CMK (cell line): ENCODE measurements around the gene XKRX.

Experiments
- DNase-seq: peaks from one replicate; pipeline ENCODE4 v3.0.0-alpha.2; 2010; ENCODE audit warnings: low read depth

Gene XKRX

DNA sequence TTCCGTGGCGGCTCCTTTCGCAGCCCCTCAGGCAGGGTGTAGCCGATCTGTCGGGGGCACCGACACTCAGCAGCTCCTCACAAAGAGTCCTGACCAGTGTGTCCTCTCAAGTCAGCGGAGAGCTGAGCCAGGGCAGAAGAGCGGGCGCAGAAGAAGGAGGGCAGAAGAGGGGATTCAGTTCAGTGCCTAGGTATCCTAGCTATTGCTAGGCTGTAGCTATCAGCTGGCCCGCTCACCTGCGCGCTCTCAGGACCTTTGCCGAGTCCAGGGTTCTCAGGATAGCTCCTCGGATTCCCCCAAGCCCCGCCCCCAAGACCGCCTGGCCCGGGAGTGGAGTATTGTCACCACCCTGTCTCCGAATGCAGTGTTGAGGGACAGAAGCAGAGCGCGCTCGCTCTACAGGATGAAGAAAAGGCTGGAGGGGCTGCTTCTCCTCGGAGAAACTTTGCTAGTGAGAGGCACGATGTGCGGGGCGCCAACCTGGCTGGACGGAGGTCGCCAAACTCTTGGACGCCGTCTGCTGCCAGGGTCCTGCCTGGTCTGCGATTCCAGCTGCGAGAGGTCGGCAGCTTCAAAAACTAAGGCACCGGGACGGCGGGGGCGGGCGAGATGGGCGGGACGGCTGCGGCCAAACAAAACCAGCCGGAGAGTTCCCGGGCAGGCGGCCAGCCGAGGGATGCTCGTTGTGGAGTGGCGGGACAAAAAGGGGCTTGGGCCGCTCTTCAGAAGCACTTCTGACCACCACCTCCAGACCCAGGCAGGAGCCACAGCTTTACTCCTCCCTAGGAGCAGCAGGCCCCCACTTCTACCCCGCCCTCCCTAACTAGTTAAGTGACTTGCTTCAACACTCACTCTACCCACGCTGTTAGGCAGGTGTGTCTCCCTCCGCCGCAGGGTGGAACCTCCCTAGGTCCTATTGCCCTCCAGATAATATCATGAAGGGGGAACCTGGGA is at the start of gene XKRX:
TSS of gene XKRX (minus strand) at position 258 of the 954 bp plus-strand sequence. CDS start 613 bp downstream, outside the sequence.
- no peak for DNase-seq

DNA sequence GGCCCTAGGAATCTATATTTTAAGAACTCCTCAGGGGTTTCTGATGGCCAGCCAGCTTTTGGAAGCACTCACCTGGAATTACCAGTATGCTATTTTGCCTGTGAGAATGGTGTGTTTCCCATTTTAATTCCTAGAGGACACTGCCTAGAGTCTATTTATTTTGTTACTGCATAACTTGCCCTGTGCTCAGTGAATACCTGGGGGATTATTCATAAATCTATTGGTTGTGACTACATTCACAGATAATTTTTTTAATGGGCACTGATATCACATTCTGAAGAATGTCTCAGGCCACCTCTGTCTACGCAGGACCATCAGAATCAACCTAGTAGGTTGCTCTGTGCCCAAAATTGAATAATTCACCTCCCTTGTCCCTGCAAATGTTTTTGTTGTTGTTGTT is 47.5 kb upstream of the XKRX start:
- DNase-seq = no peak

DNA sequence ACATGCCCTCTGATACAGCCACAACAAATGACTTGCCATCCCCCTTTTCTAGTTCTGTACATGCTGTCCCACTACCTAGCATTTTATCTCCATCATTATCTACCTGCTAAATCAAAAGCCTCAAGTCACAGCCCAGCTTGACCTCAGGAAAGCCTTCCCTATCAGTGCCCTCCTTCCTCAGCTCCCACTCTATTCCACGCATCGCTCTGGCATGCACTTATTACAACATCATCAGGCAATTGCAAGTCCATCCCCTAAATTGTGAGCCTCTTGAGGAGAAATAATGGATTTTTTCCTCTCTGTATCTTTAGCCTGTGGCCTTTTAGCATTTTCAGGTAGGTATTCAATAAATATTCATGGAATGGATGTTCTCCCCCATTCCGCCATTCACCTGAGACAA is 46.5 kb upstream of the XKRX start:
- DNase-seq = no peak

- DNase-seq = no peak
These were observed 44.7 kb upstream of the XKRX start for GRCh38 chrX:100973411-100973810.

DNA sequence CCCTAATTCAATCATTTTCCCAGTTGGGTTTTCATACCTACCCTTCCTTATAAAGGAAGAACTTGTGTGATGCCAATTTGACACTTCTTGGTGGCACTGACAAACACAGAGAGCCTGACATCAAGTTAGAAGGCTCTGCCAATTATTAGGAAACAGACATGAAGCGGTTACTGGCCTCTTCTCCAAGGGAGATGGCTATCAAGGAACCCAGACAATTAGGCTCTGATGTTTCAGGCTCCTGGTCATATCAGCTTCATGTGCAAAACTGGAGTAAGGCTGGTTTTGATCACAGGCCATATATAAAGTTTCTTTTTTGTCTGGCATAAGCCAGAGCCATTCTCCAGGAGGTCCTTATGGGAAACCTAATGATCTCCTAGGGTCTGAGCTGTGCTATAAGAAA is 41.2 kb upstream of the XKRX start:
- DNase-seq = no peak

DNA sequence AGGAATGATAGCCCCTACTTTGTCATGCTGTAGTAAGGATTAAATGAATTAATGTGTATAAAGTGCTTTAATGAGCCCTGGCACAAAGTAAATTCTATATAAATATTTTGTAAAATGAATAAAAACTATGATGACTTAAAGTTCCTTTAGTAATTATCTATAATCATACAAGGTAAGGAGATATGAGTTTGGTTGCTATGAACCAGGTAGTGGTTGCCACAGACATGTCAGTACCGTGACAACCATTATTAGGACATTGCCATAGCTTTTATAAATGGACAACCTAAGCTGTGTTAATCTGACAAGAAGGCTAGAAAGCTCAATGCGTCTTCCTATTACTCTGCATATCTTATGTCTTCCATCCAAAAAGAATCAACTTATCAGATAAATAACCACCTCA is 40.7 kb upstream of the XKRX start, which contains the start of gene ARL13A:
TSS of gene ARL13A (plus strand) at position 301 of the 400 bp plus-strand sequence. CDS start 3,982 bp downstream, outside the sequence.
- no peak for DNase-seq

DNA sequence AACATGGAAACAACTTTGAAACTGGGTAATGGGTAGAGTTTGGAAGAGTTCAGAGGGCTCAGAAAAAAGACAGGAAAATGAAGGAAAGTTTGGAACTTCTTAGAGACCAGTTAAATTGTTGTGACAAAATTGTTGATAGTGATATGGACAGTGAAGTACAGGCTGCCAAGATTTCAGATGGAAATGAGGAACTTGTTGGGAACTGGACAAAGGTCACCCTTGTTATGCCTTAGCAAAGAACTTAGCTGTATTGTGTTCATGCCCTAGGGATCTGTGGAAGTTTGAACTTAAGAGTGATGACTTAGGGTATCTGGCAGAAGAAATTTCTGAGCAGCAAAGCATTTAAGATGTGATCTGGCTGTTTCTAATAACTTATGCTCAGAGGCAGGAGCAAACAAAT is 35.6 kb upstream of the XKRX start:
- no peak for DNase-seq

DNA sequence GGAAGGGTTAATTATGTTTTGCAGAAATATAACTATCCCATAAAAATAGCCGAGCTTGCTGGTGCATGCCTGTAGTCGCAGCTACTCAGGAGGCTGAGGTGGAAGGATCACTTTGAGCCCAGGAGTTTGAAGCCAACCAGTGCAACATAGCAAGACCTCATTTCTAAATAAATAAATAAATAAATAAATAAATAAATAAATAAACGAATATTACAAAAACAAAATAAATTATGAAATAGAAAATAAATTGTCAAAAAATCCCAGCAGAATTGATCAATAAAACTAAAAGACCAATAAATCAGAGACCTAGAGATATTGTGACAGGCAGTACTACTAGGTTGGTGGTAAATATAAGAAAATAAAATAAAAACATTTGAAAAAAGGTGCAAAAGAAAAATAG is 34.1 kb upstream of the XKRX start:
- no peak for DNase-seq

GRCh38 chrX:100948557-100948956 is 19.8 kb upstream of the XKRX start:
- DNase-seq = no peak

- DNase-seq = no peak
These were observed 17.7 kb upstream of the XKRX start for GRCh38 chrX:100946299-100946927.

- no peak for DNase-seq
These were observed 15.9 kb upstream of the XKRX start for GRCh38 chrX:100944601-100945000.

- DNase-seq = no peak
These were observed 10.6 kb upstream of the XKRX start for GRCh38 chrX:100939333-100939732.

DNA sequence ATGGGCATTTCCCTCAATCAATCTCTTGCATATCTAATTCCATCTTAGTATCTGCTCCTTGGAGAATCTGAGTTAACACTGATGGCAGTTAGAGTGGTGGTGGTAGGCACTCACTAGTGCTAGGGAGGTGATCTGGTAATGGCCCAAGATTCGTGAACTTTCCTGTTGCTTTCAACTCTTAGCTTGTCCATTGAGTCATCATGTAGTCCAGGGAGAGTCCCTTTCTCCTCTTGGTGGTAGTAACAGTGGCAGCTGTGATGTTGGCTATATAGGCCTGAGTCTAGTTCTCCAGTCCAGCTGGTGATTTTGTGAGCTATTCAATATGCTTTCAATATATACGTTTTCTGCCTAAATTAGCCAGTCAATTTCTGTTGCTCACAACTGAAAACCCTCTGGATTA is 7.0 kb upstream of the XKRX start:
- DNase-seq = no peak

DNA sequence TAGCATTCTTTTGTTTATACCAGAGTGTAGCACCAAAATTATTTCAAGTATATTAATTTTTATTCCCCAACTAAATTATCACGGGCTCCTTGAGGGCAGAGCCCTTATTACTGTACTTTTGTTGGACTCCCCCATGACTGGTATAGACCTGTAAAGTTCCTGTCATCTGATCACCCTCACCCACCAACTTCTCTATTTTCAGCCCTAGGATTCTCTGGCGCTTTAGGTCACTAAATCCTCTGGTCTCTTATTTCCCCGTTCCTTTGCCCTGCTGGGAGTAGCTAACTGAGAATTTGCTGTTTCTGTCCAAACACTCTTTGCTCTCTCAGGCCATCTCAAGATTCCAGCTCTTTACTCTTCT is 3.2 kb upstream of the XKRX start:
- DNase-seq = no peak

DNA sequence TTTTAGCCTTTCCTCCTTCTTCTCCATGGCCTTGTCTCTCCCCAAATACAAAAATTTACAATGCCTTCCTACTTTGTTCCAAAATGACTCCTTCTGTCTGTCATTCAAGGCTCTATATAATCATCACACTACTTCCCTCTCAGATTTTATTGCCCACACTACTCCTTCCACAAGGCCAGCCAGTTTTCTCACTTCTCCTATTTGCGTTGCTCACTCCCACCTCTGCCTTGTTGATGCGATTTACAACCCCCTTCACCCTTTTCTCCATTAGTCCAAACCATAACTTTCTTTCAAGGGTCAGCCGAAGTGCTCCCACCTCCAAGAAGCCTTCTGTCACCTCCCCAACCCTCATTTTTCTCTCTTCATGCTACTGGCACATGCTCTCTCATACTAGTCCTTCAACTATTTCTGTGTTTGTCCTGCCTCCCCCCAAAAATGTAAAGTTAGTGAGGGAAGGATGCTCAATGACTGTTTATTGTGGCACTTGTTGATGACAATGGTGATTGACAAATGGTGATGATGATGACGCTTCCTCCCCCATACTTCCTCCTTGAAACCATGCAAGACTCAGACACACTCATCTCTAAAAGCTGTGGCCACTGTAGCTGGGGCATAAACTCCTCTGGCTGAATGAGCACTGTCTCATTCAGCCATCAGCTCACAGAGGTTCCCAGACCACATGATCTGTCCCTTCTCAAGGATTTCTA is 2.7 kb upstream of the XKRX start:
- no peak for DNase-seq

- DNase-seq = no peak
These were observed 2.3 kb downstream of the XKRX start for GRCh38 chrX:100926453-100926852.

- no peak for DNase-seq
These were observed 4.3 kb downstream of the XKRX start for GRCh38 chrX:100924375-100924774.

DNA sequence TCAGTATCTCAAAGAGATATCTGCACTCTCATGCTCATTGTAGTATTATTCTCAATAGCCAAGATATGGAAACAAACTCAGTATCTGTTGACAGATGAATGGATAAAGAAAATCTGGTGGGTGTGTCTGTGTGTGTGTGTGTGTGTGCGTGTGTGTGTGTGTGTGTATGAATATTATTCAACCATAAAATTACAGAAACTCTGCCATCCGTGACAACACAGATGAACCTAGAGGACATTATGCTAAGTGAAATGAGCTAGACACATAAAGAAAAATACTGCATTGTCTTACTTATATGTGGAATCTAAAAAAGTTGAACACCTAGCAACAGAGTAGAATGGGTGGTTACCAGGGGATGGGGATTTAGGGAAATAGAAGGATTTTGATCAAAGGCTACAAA is 13.2 kb downstream of the XKRX start:
- DNase-seq = no peak

- no peak for DNase-seq
These were observed 15.6 kb downstream of the XKRX start for GRCh38 chrX:100913111-100913510.

- no peak for DNase-seq
These were observed 17.0 kb downstream of the XKRX start for GRCh38 chrX:100911731-100912130.

DNA sequence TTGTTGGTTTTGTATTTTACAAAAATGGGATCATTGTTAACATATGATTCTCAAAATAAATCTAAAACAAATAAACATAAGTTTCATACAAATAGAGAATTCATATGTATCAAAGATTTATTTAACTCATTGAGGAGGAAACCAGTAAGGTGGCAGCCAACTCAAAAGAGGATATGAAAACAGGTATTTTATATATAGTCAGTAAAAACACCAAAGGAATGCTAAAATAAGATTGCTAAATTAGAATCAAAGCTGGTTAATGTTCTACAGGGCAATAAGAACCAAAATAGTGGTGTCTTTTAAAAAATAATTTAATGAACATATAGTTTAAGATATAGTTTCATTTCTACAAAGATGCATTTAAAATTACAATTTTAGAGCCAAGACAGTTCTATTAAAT is 23.1 kb downstream of the XKRX start:
- no peak for DNase-seq

- no peak for DNase-seq
These were observed 24.3 kb downstream of the XKRX start for GRCh38 chrX:100904433-100904832.
